IPS-20b (cell line): ENCODE results near the gene UGDH.
A peak's percentile ranks its signal among the peaks of the same experiment; 100 is the strongest.

Source experiments
- H3K27ac ChIP-seq: one replicate; pipeline ENCODE4 v1.5.1; 2013; ENCODE audit warnings: low read length
- H3K27me3 ChIP-seq: 2 replicates; pipeline ENCODE4 v1.6.1; 2013; ENCODE audit warnings: mild to moderate bottlenecking, low read length, inconsistent platforms; ENCODE audit not compliant: insufficient read depth
- H3K36me3 ChIP-seq: 2 replicates; pipeline ENCODE4 v1.6.1; 2013; ENCODE audit warnings: low read depth, mild to moderate bottlenecking, inconsistent platforms, low read length, moderate library complexity; ENCODE audit not compliant: insufficient read depth
- H3K4me1 ChIP-seq: 2 replicates; pipeline ENCODE4 v1.6.1; 2013; ENCODE audit warnings: mild to moderate bottlenecking, control low read depth, inconsistent platforms, low read length, moderate library complexity; ENCODE audit not compliant: insufficient read depth
- H3K4me3 ChIP-seq: 2 replicates; pipeline ENCODE4 v1.5.1; 2013; ENCODE audit warnings: mild to moderate bottlenecking, low read length, inconsistent platforms
- H3K9ac ChIP-seq: 2 replicates; pipeline ENCODE4 v1.6.1; 2013; ENCODE audit warnings: low read depth, mild to moderate bottlenecking, inconsistent platforms, low read length, moderate library complexity
- H3K9me3 ChIP-seq: 2 replicates; pipeline ENCODE4 v1.6.1; 2013; ENCODE audit warnings: mild to moderate bottlenecking, low read depth, low read length, inconsistent platforms; ENCODE audit not compliant: insufficient read depth

UGDH gene

GRCh38 chr4:39486221-39486804, 40.9 kb downstream of the UGDH start:
- Histone ChIP-seq H3K36me3 (no peaks in the 10 kb centered on the region), H3K4me3 (no peak overlapping the region), H3K4me1 (no peaks in the 10 kb centered on the region), H3K9me3 (peaks cover 2% of the 10 kb centered on the region; the same call in 1 of the 2 replicates), H3K27me3 (no peaks in the 10 kb centered on the region), H3K27ac (no peak overlapping the region), H3K9ac (no peak overlapping the region)

GRCh38 chr4:39484582-39485272, 42.5 kb downstream of the UGDH start:
- Histone ChIP-seq H3K9ac (no peak overlapping the region), H3K27me3 (no peaks in the 10 kb centered on the region), H3K4me1 (no peaks in the 10 kb centered on the region), H3K36me3 (no peaks in the 10 kb centered on the region), H3K4me3 (no peak overlapping the region), H3K27ac (no peak overlapping the region), H3K9me3 (peaks cover 2% of the 10 kb centered on the region; the same call in 1 of the 2 replicates)

- no peaks in the 10 kb centered on the region for H3K27me3 ChIP-seq
- H3K27ac ChIP-seq = no peak overlapping the region
- peaks cover 7% of the 10 kb centered on the region; the same call in 1 of the 2 replicates for H3K36me3 ChIP-seq
- H3K9me3 ChIP-seq = peaks cover 2% of the 10 kb centered on the region; the same call in 1 of the 2 replicates
- no peak overlapping the region for H3K4me3 ChIP-seq
- H3K4me1 ChIP-seq = no peaks in the 10 kb centered on the region
- H3K9ac ChIP-seq = no peak overlapping the region
Observed at GRCh38 chr4:39480902-39481695, 46.1 kb downstream of the UGDH start.

- H3K4me1 ChIP-seq = no peaks in the 10 kb centered on the region
- no peak overlapping the region for H3K9ac ChIP-seq
- peaks cover 10% of the 10 kb centered on the region; the same call in 1 of the 2 replicates for H3K36me3 ChIP-seq
- H3K27me3 ChIP-seq = no peaks in the 10 kb centered on the region
- H3K4me3 ChIP-seq = no peak overlapping the region
- no peak overlapping the region for H3K27ac ChIP-seq
- peaks cover 2% of the 10 kb centered on the region; the same call in 1 of the 2 replicates for H3K9me3 ChIP-seq
Observed at GRCh38 chr4:39480251-39480650, 47.0 kb downstream of the UGDH start.

GRCh38 chr4:39476187-39476895, 50.9 kb downstream of the UGDH start:
- no peak overlapping the region for H3K4me3 ChIP-seq
- H3K4me1 ChIP-seq = no peaks in the 10 kb centered on the region
- no peaks in the 10 kb centered on the region for H3K9me3 ChIP-seq
- peaks cover 32% of the 10 kb centered on the region for H3K36me3 ChIP-seq
- no peak overlapping the region for H3K9ac ChIP-seq
- H3K27ac ChIP-seq = no peak overlapping the region
- H3K27me3 ChIP-seq = no peaks in the 10 kb centered on the region

- no peak overlapping the region for H3K4me3 ChIP-seq
- peaks cover 52% of the 10 kb centered on the region for H3K36me3 ChIP-seq
Observed at GRCh38 chr4:39472396-39472795, 54.8 kb downstream of the UGDH start.

GRCh38 chr4:39470402-39470801, 56.8 kb downstream of the UGDH start:
- Histone ChIP-seq H3K9ac (no peak overlapping the region), H3K27ac (no peak overlapping the region), H3K36me3 (peaks cover 60% of the 10 kb centered on the region), H3K4me1 (no peaks in the 10 kb centered on the region), H3K4me3 (no peak overlapping the region), H3K9me3 (no peaks in the 10 kb centered on the region), H3K27me3 (no peaks in the 10 kb centered on the region)

More at GRCh38 chr4:39472396-39472795, 54.8 kb downstream of the UGDH start:
- Histone ChIP-seq H3K4me1 (no peaks in the 10 kb centered on the region), H3K9ac (no peak overlapping the region), H3K27ac (no peak overlapping the region), H3K9me3 (no peaks in the 10 kb centered on the region), H3K27me3 (no peaks in the 10 kb centered on the region)

GRCh38 chr4:39469429-39470077, 57.7 kb downstream of the UGDH start:
- Histone ChIP-seq H3K27ac (no peak overlapping the region), H3K9ac (peak overlapping the region; percentile 47; the same call in 1 of the 2 replicates), H3K36me3 (peaks cover 68% of the 10 kb centered on the region)

GRCh38 chr4:39467464-39467863, 59.8 kb downstream of the UGDH start:
- Histone ChIP-seq H3K4me3 (no peak overlapping the region), H3K9me3 (no peaks in the 10 kb centered on the region), H3K36me3 (peaks cover 76% of the 10 kb centered on the region), H3K9ac (no peak overlapping the region), H3K27me3 (no peaks in the 10 kb centered on the region), H3K27ac (no peak overlapping the region), H3K4me1 (no peaks in the 10 kb centered on the region)

More at GRCh38 chr4:39469429-39470077, 57.7 kb downstream of the UGDH start:
- Histone ChIP-seq H3K27me3 (no peaks in the 10 kb centered on the region), H3K4me1 (no peaks in the 10 kb centered on the region), H3K4me3 (no peak overlapping the region), H3K9me3 (no peaks in the 10 kb centered on the region)

- Histone ChIP-seq H3K27ac (no peak overlapping the region), H3K9ac (no peak overlapping the region), H3K36me3 (peaks cover 72% of the 10 kb centered on the region)
Observed at GRCh38 chr4:39466747-39467146, 60.5 kb downstream of the UGDH start.

More at GRCh38 chr4:39466747-39467146, 60.5 kb downstream of the UGDH start:
- no peaks in the 10 kb centered on the region for H3K27me3 ChIP-seq
- H3K4me3 ChIP-seq = no peak overlapping the region
- H3K4me1 ChIP-seq = no peaks in the 10 kb centered on the region
- H3K9me3 ChIP-seq = no peaks in the 10 kb centered on the region
